HCT116 (cell line): ENCODE measurements around the gene RTL1. TPM values are rescaled to one million over a fixed set of nuclear protein-coding genes. Genes with fewer than 3 reads are reported as not detected.

Experiments used
- ATAC-seq: fragments of 200-7000 bp; cut with Tn5 transposase; 2 replicates; pipeline ENCODE4 v1.9.1; 2020; ENCODE audit warnings: mild to moderate bottlenecking, moderate library complexity
- BruUV-seq: library from RNA; stranded (reverse); fragments of 400-500 nt; replicated peaks from 2 replicates; lab custom pipeline; 2021; lab: Mats Ljungman, UMichigan
- CTCF ChIA-PET: fragments of 300-600 bp; sonication (Branson Sonifier 250); formaldehyde crosslinking; loops from one replicate; lab custom pipeline; 2021; ENCODE audit warnings: antibody characterized with exemption; lab: Charles Lee
- POLR2A ChIA-PET: fragments of 300-600, 350-600 bp; sonication (Branson Sonifier 250); formaldehyde crosslinking; loops from one replicate; lab custom pipeline; 2021; ENCODE audit warnings: antibody characterized with exemption; lab: Charles Lee
- RAD21 ChIA-PET, 2 experiments: fragments of 300-600 bp; sonication (Branson Sonifier 250); formaldehyde crosslinking; loops; one replicate each; lab custom pipeline; 2023; ENCODE audit warnings: low total read pairs in 2 of 2; ENCODE audit not compliant: uncharacterized antibody in 2 of 2, unreplicated experiment in 2 of 2, low non-redundant PET in 1 of 2; lab: Charles Lee
- DNase-seq: peaks from one replicate; pipeline ENCODE4 v3.0.0-alpha.2; 2010; ENCODE audit warnings: low read depth, low spot score
- H2AFZ ChIP-seq: fragments of 200-600 bp; shearing (Covaris generic), sonication (generic); 2 replicates; pipeline ENCODE4 v1.6.1; 2017; ENCODE audit warnings: low read depth, mixed run types, mixed read lengths, antibody characterized with exemption, low read length; ENCODE audit not compliant: poor library complexity, severe bottlenecking
- H3K27ac ChIP-seq: 2 replicates; pipeline ENCODE4 v1.5.1; 2012; ENCODE audit warnings: low read depth, low read length
- H3K27me3 ChIP-seq: fragments of 200-600 bp; sonication (generic); 2 replicates; pipeline ENCODE4 v1.6.1; 2016; ENCODE audit warnings: mixed run types, low read length, mixed read lengths; ENCODE audit not compliant: insufficient read depth
- H3K36me3 ChIP-seq, 2 experiments: fragments of 200-500 bp in 1 of 2; fragments of 200-600 bp in 1 of 2; sonication (Bioruptor generic) in 1 of 2; sonication (generic) in 1 of 2; 2 replicates each; pipeline versions ENCODE4 v1.5.1 to v1.6.1; 2014 to 2016; ENCODE audit warnings: low read length in 2 of 2, inconsistent platforms in 1 of 2, mixed read lengths in 1 of 2, mixed run types in 1 of 2; ENCODE audit not compliant: insufficient read depth in 2 of 2, control insufficient read depth in 1 of 2
- H3K4me1 ChIP-seq, 2 experiments: fragments of 200-600 bp in 1 of 2; sonication (generic) in 1 of 2; 2 replicates each; pipeline versions ENCODE4 v1.5.1 to v1.6.1; 2012 to 2017; ENCODE audit warnings: low read length in 2 of 2, inconsistent platforms in 1 of 2, mild to moderate bottlenecking in 1 of 2, mixed read lengths in 1 of 2, mixed run types in 1 of 2, moderate library complexity in 1 of 2; ENCODE audit not compliant: insufficient read depth in 2 of 2, control insufficient read depth in 1 of 2
- H3K4me2 ChIP-seq: fragments of 200-600 bp; sonication (generic); 2 replicates; pipeline ENCODE4 v1.6.1; 2017; ENCODE audit warnings: mixed run types, low read length, mixed read lengths
- H3K4me3 ChIP-seq, 2 experiments: fragments of 200-600 bp in 1 of 2; sonication (generic) in 1 of 2; replicated peaks in 1 of 2; 2 replicates each; pipeline ENCODE4 v1.5.1; 2011 to 2016; ENCODE audit warnings: low read length in 2 of 2, control low read depth in 1 of 2, low read depth in 1 of 2, mild to moderate bottlenecking in 1 of 2, mixed read lengths in 1 of 2, mixed run types in 1 of 2
- H3K79me2 ChIP-seq: fragments of 200-600 bp; sonication (generic); 2 replicates; pipeline ENCODE4 v1.6.1; 2017; ENCODE audit warnings: mild to moderate bottlenecking, mixed run types, low read length, moderate library complexity, mixed read lengths; ENCODE audit not compliant: insufficient read depth
- H3K9ac ChIP-seq: fragments of 200-600 bp; sonication (generic); 2 replicates; pipeline ENCODE4 v1.6.1; 2016; ENCODE audit warnings: low read length, mixed read lengths
- H3K9me2 ChIP-seq: fragments of 200-600 bp; sonication (generic), shearing (Covaris generic); 2 replicates; pipeline ENCODE4 v1.6.1; 2017; ENCODE audit warnings: mixed run types, mild to moderate bottlenecking, moderate library complexity; ENCODE audit not compliant: insufficient read depth
- H3K9me3 ChIP-seq, 2 experiments: fragments of 200-500 bp in 1 of 2; fragments of 200-600 bp in 1 of 2; sonication (Bioruptor generic) in 1 of 2; sonication (generic) in 1 of 2; 2 replicates each; pipeline ENCODE4 v1.6.1; 2014 to 2017; ENCODE audit warnings: low read length in 2 of 2, mixed read lengths in 2 of 2, inconsistent platforms in 1 of 2, low read depth in 1 of 2, mild to moderate bottlenecking in 1 of 2, mixed run types in 1 of 2, moderate library complexity in 1 of 2; ENCODE audit not compliant: control insufficient read depth in 1 of 2, insufficient read depth in 1 of 2
- H4K20me1 ChIP-seq: fragments of 200-600 bp; sonication (generic), shearing (Covaris generic); 2 replicates; pipeline ENCODE4 v1.6.1; 2017; ENCODE audit warnings: mixed run types, mild to moderate bottlenecking, moderate library complexity; ENCODE audit not compliant: insufficient read depth
- ATF3 ChIP-seq: IDR thresholded peaks from 2 replicates; pipeline ENCODE4 v1.6.1; 2012
- CBX3 ChIP-seq: IDR thresholded peaks from 2 replicates; pipeline ENCODE4 v1.6.1; 2012; ENCODE audit warnings: low read depth
- CEBPB ChIP-seq: IDR thresholded peaks from 2 replicates; pipeline ENCODE4 v1.6.1; 2012; ENCODE audit warnings: low read depth
- EGR1 ChIP-seq: IDR thresholded peaks from 2 replicates; pipeline ENCODE4 v1.6.1; 2012; ENCODE audit warnings: low read depth
- EZH2 ChIP-seq: fragments of 200-600 bp; sonication (generic); IDR thresholded peaks from 2 replicates; pipeline ENCODE4 v1.6.1; 2017; ENCODE audit warnings: antibody characterized with exemption, mixed run types
- JUND ChIP-seq: IDR thresholded peaks from 2 replicates; pipeline ENCODE4 v1.6.1; 2012
- POLR2AphosphoS5 ChIP-seq: IDR thresholded peaks from 2 replicates; pipeline ENCODE4 v1.6.1; 2011; ENCODE audit warnings: mild to moderate bottlenecking, low read depth, low read length, moderate library complexity
- RAD21 ChIP-seq: IDR thresholded peaks from 2 replicates; pipeline ENCODE4 v1.6.1; 2012; ENCODE audit warnings: low read depth, mild to moderate bottlenecking
- REST ChIP-seq: IDR thresholded peaks from 2 replicates; pipeline ENCODE4 v1.6.1; 2012; ENCODE audit warnings: low read depth
- SIN3A ChIP-seq: IDR thresholded peaks from 2 replicates; pipeline ENCODE4 v1.6.1; 2012; ENCODE audit warnings: low read depth
- SP1 ChIP-seq: IDR thresholded peaks from 2 replicates; pipeline ENCODE4 v1.6.1; 2012; ENCODE audit warnings: low read depth
- YY1 ChIP-seq: IDR thresholded peaks from 2 replicates; pipeline ENCODE4 v1.6.1; 2011; ENCODE audit warnings: low read length, low read depth, moderate library complexity, mild to moderate bottlenecking; ENCODE audit not compliant: insufficient replicate concordance; ENCODE audit errors: extremely low read depth
- ZBTB33 ChIP-seq: IDR thresholded peaks from 2 replicates; pipeline ENCODE4 v1.6.1; 2011; ENCODE audit warnings: mild to moderate bottlenecking, low read length, moderate library complexity; ENCODE audit not compliant: insufficient replicate concordance; ENCODE audit errors: extremely low read depth
- ZNF274 ChIP-seq: fragments of 200-500 bp; sonication (Bioruptor generic); IDR thresholded peaks from 2 replicates; pipeline ENCODE4 v1.6.1; 2014; ENCODE audit warnings: mild to moderate bottlenecking, low read depth, low read length, inconsistent platforms
- intact Hi-C: fragments of 100-400 bp; cut with micrococcal nuclease; formaldehyde crosslinking; loops from 2 replicates; pipeline ENCODE4 v1.10.0; 2022
- total RNA-seq: library from RNA; stranded (reverse); gene quantifications from one replicate; pipeline ENCODE4 v1.2.1, GENCODE V29; 2021; ENCODE audit not compliant: unreplicated experiment

RTL1 gene
- total RNA-seq, 1 experiment from 2014 or later, result not detected

- Histone ChIP-seq H3K27me3 (no peaks in the 10 kb centered on the region; the same call in 1 of the 2 replicates), H3K4me3 (no peak overlapping the region), H2AFZ (no peak overlapping the region), H3K9me2 (no peaks in the 10 kb centered on the region), H3K79me2 (no peaks in the 10 kb centered on the region), H3K4me2 (no peak overlapping the region), H3K36me3 (no peaks in the 10 kb centered on the region), H4K20me1 (no peaks in the 10 kb centered on the region), H3K27ac (no peak overlapping the region), H3K9ac (no peak overlapping the region), H3K4me1 (peaks cover 0 to 16% of the 10 kb centered on the region in 2 experiments; a peak in 2 of 4 replicates), H3K9me3 (no peaks in the 10 kb centered on the region)
- DNase-seq (no peak), ATAC-seq (no peak)
- RAD21 ChIA-PET, result no interaction called here
- TF ChIP-seq SP1, result no peak
- no peak for TF ChIP-seq ATF3
- TF ChIP-seq YY1, result no peak
- TF ChIP-seq SIN3A, result no peak
- TF ChIP-seq POLR2AphosphoS5, result no peak
- TF ChIP-seq RAD21, result no peak
- TF ChIP-seq EZH2, result no peak
- TF ChIP-seq ZBTB33, result no peak
- TF ChIP-seq EGR1, result no peak
- TF ChIP-seq CBX3, result no peak
- no peak for TF ChIP-seq REST
- no peak for TF ChIP-seq CEBPB
- no peak for TF ChIP-seq ZNF274
- no peak for TF ChIP-seq JUND
- intact Hi-C loops, result no loop called here
- no TSS peak for BruUV-seq
- CTCF ChIA-PET, result no interaction called here
- POLR2A ChIA-PET, result no interaction called here
Observed at GRCh38 chr14:100864960-100865681, 38.4 kb downstream of the RTL1 start.
